ENCODE measurements around the gene NME4.
"Not testable (repeated sequence)": the region's sequence is repeated elsewhere in the genome, so short reads cannot be mapped to it uniquely, and the experiment has no call there.

NME4 gene

GRCh38 chr16:376817-377418 lies 20.1 kb upstream of the NME4 start:
- Histone ChIP-seq H3K27me3 (ENCODE audit: insufficient read depth, poor library complexity, severe bottlenecking) (no peaks in the 10 kb centered on the region), H3K9me3 (ENCODE audit: severe bottlenecking) (no peaks in the 10 kb centered on the region), H3K27ac (ENCODE audit: poor library complexity, severe bottlenecking) (no peak overlapping the region), H3K36me3 (ENCODE audit: low read depth) (peaks cover 9% of the 10 kb centered on the region; the same call in 1 of the 2 replicates), H3K4me3 (ENCODE audit: severe bottlenecking) (no peak overlapping the region), H3K4me1 (ENCODE audit: insufficient read depth, poor library complexity, severe bottlenecking) (no peaks in the 10 kb centered on the region)
- DNase-seq (ENCODE audit: low spot score) (peak; percentile 70), ATAC-seq (ENCODE audit: low read depth) (no peak)
- no peak for TF ChIP-seq CTCF (IDR thresholded peaks at IDR 0.05; ENCODE audit: poor library complexity, severe bottlenecking)

- no peak for TF ChIP-seq CTCF (IDR thresholded peaks at IDR 0.05; ENCODE audit: poor library complexity, severe bottlenecking)
- no peak overlapping the region for H3K4me3 ChIP-seq (ENCODE audit: severe bottlenecking)
- no peak for ATAC-seq (ENCODE audit: low read depth)
- H3K9me3 ChIP-seq (ENCODE audit: severe bottlenecking) = no peaks in the 10 kb centered on the region
- no peak overlapping the region for H3K27ac ChIP-seq (ENCODE audit: poor library complexity, severe bottlenecking)
- peaks cover 9% of the 10 kb centered on the region; the same call in 1 of the 2 replicates for H3K36me3 ChIP-seq (ENCODE audit: low read depth)
- no peaks in the 10 kb centered on the region for H3K27me3 ChIP-seq (ENCODE audit: insufficient read depth, poor library complexity, severe bottlenecking)
- H3K4me1 ChIP-seq (ENCODE audit: insufficient read depth, poor library complexity, severe bottlenecking) = no peaks in the 10 kb centered on the region
- DNase-seq (ENCODE audit: low spot score) = peak; percentile 70
Measured at GRCh38 chr16:377419-377951, 19.5 kb upstream of the NME4 start.

- DNase-seq (ENCODE audit: low spot score) = peak; percentile 49
- not testable (repeated sequence) for ATAC-seq (ENCODE audit: low read depth); H3K27ac ChIP-seq (ENCODE audit: poor library complexity, severe bottlenecking); H3K27me3 ChIP-seq (ENCODE audit: insufficient read depth, poor library complexity, severe bottlenecking); H3K36me3 ChIP-seq (ENCODE audit: low read depth); H3K9me3 ChIP-seq (ENCODE audit: severe bottlenecking); H3K4me1 ChIP-seq (ENCODE audit: insufficient read depth, poor library complexity, severe bottlenecking); H3K4me3 ChIP-seq (ENCODE audit: severe bottlenecking)
Measured at GRCh38 chr16:378113-378820, 18.7 kb upstream of the NME4 start.

GRCh38 chr16:378821-379182 lies 18.2 kb upstream of the NME4 start:
- H3K4me3 ChIP-seq (ENCODE audit: severe bottlenecking) = no peak overlapping the region
- H3K36me3 ChIP-seq (ENCODE audit: low read depth) = peaks cover 9% of the 10 kb centered on the region; the same call in 1 of the 2 replicates
- no peaks in the 10 kb centered on the region for H3K27me3 ChIP-seq (ENCODE audit: insufficient read depth, poor library complexity, severe bottlenecking)
- ATAC-seq (ENCODE audit: low read depth) (no peak), DNase-seq (ENCODE audit: low spot score) (peak; percentile 59)
- TF ChIP-seq CTCF (IDR thresholded peaks at IDR 0.05; ENCODE audit: poor library complexity, severe bottlenecking) = no peak
- peaks cover 7% of the 10 kb centered on the region for H3K4me1 ChIP-seq (ENCODE audit: insufficient read depth, poor library complexity, severe bottlenecking)
- no peaks in the 10 kb centered on the region for H3K9me3 ChIP-seq (ENCODE audit: severe bottlenecking)
- no peak overlapping the region for H3K27ac ChIP-seq (ENCODE audit: poor library complexity, severe bottlenecking)

- Histone ChIP-seq H3K27me3 (ENCODE audit: insufficient read depth, poor library complexity, severe bottlenecking) (no peaks in the 10 kb centered on the region), H3K4me1 (ENCODE audit: insufficient read depth, poor library complexity, severe bottlenecking) (peaks cover 7% of the 10 kb centered on the region), H3K9me3 (ENCODE audit: severe bottlenecking) (no peaks in the 10 kb centered on the region), H3K4me3 (ENCODE audit: severe bottlenecking) (no peak overlapping the region), H3K27ac (ENCODE audit: poor library complexity, severe bottlenecking) (no peak overlapping the region), H3K36me3 (ENCODE audit: low read depth) (peaks cover 9% of the 10 kb centered on the region; the same call in 1 of the 2 replicates)
- DNase-seq (ENCODE audit: low spot score) (no peak), ATAC-seq (ENCODE audit: low read depth) (no peak)
- no peak for TF ChIP-seq CTCF (IDR thresholded peaks at IDR 0.05; ENCODE audit: poor library complexity, severe bottlenecking)
Measured at GRCh38 chr16:379183-379960, 17.6 kb upstream of the NME4 start.

Data from RWPE2 (cell line).